ENCODE measurements around the gene SPHKAP.
"Not testable (repeated sequence)": the region's sequence is repeated elsewhere in the genome, so short reads cannot be mapped to it uniquely, and the experiment has no call there.

The SPHKAP gene

DNA sequence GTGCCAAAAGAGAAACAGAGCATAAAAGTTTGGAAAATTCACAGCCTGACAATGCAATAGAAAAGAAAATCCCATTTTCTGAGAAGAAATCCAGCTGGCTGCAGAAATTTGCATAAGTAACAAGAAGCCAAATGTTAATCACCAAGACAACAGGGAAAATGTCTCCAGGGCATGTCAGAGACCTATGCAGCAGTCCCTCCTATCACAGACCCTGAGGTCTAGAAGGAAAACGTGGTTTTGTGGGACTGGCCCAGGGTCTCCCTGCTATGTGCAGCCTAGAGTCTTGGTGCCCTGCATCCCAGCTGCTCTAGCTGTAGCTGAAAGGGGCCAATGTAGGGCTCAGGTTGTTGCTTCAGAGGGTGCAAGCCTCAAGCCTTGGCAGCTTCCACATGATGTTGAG, 104.8 kb downstream of the SPHKAP start:
- H3K9ac ChIP-seq (ENCODE audit: low read length in 5 of 5); H3K27ac ChIP-seq (ENCODE audit: low read depth, low read length); H3K9me3 ChIP-seq (ENCODE audit: control insufficient read depth in 5 of 5, low read length in 5 of 5); H3K4me3 ChIP-seq (ENCODE audit: low read depth in 1 of 5, low read length in 5 of 5); H3K4me1 ChIP-seq (ENCODE audit: control insufficient read depth in 5 of 5, insufficient read depth in 5 of 5, low read length in 5 of 5); H3K36me3 ChIP-seq (ENCODE audit: control insufficient read depth in 5 of 5, insufficient read depth in 5 of 5, low read length in 5 of 5); H3K27me3 ChIP-seq (ENCODE audit: control insufficient read depth in 5 of 5, insufficient read depth in 4 of 5, low read length in 5 of 5): not testable (repeated sequence)

GRCh38 chr2:228072669-228073068, 108.8 kb downstream of the SPHKAP start:
- H3K9me3 ChIP-seq (ENCODE audit: control insufficient read depth in 5 of 5, low read length in 5 of 5), result peaks cover 0 to 3% (median 0%) of the 10 kb centered on the region in 5 donors
- H3K9ac ChIP-seq (ENCODE audit: low read length in 5 of 5), result no peak overlapping the region
- H3K36me3 ChIP-seq (ENCODE audit: control insufficient read depth in 5 of 5, insufficient read depth in 5 of 5, low read length in 5 of 5), result no peaks in the 10 kb centered on the region
- no peak overlapping the region for H3K27ac ChIP-seq (ENCODE audit: low read depth, low read length)
- H3K4me1 ChIP-seq (ENCODE audit: control insufficient read depth in 5 of 5, insufficient read depth in 5 of 5, low read length in 5 of 5), result no peaks in the 10 kb centered on the region
- no peaks in the 10 kb centered on the region for H3K27me3 ChIP-seq (ENCODE audit: control insufficient read depth in 5 of 5, insufficient read depth in 4 of 5, low read length in 5 of 5)
- no peak overlapping the region for H3K4me3 ChIP-seq (ENCODE audit: low read depth in 1 of 5, low read length in 5 of 5)

GRCh38 chr2:228067309-228067708, 114.2 kb downstream of the SPHKAP start:
- no peaks in the 10 kb centered on the region for H3K36me3 ChIP-seq (ENCODE audit: control insufficient read depth in 5 of 5, insufficient read depth in 5 of 5, low read length in 5 of 5)
- H3K9me3 ChIP-seq (ENCODE audit: control insufficient read depth in 5 of 5, low read length in 5 of 5), result no peaks in the 10 kb centered on the region
- no peak overlapping the region for H3K9ac ChIP-seq (ENCODE audit: low read length in 5 of 5)

GRCh38 chr2:228066126-228066798, 115.2 kb downstream of the SPHKAP start:
- Histone ChIP-seq H3K4me3 (ENCODE audit: low read depth in 1 of 5, low read length in 5 of 5) (no peak overlapping the region), H3K9me3 (ENCODE audit: control insufficient read depth in 5 of 5, low read length in 5 of 5) (no peaks in the 10 kb centered on the region), H3K36me3 (ENCODE audit: control insufficient read depth in 5 of 5, insufficient read depth in 5 of 5, low read length in 5 of 5) (no peaks in the 10 kb centered on the region), H3K4me1 (ENCODE audit: control insufficient read depth in 5 of 5, insufficient read depth in 5 of 5, low read length in 5 of 5) (no peaks in the 10 kb centered on the region), H3K27ac (ENCODE audit: low read depth, low read length) (no peak overlapping the region), H3K27me3 (ENCODE audit: control insufficient read depth in 5 of 5, insufficient read depth in 4 of 5, low read length in 5 of 5) (no peaks in the 10 kb centered on the region), H3K9ac (ENCODE audit: low read length in 5 of 5) (no peak overlapping the region)

More at GRCh38 chr2:228067309-228067708, 114.2 kb downstream of the SPHKAP start:
- no peaks in the 10 kb centered on the region for H3K4me1 ChIP-seq (ENCODE audit: control insufficient read depth in 5 of 5, insufficient read depth in 5 of 5, low read length in 5 of 5)
- H3K27ac ChIP-seq (ENCODE audit: low read depth, low read length), result no peak overlapping the region
- no peaks in the 10 kb centered on the region for H3K27me3 ChIP-seq (ENCODE audit: control insufficient read depth in 5 of 5, insufficient read depth in 4 of 5, low read length in 5 of 5)
- no peak overlapping the region for H3K4me3 ChIP-seq (ENCODE audit: low read depth in 1 of 5, low read length in 5 of 5)

DNA sequence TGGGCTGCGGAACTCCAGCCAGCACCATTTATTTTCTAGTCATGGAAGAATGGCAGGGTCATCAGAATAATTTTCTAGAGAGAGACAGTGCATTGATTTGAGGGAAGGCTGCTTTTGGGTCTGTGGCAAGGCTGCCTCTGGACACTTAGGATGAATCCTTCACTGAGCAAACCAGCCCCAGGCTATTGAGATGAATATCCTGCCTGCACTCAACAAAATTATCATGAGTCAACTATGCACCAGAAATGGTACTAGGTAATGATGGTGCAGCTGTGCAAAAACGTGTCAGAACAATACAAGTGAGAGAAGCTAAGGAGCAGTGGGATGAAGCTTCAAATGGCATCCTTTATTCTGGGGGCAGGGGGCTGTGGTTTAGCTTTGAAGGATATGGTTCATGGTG, 115.8 kb downstream of the SPHKAP start:
- Histone ChIP-seq H3K36me3 (ENCODE audit: control insufficient read depth in 5 of 5, insufficient read depth in 5 of 5, low read length in 5 of 5) (no peaks in the 10 kb centered on the region), H3K27me3 (ENCODE audit: control insufficient read depth in 5 of 5, insufficient read depth in 4 of 5, low read length in 5 of 5) (no peaks in the 10 kb centered on the region), H3K9ac (ENCODE audit: low read length in 5 of 5) (no peak overlapping the region), H3K9me3 (ENCODE audit: control insufficient read depth in 5 of 5, low read length in 5 of 5) (no peaks in the 10 kb centered on the region), H3K4me1 (ENCODE audit: control insufficient read depth in 5 of 5, insufficient read depth in 5 of 5, low read length in 5 of 5) (no peaks in the 10 kb centered on the region), H3K4me3 (ENCODE audit: low read depth in 1 of 5, low read length in 5 of 5) (no peak overlapping the region), H3K27ac (ENCODE audit: low read depth, low read length) (no peak overlapping the region)

- H3K36me3 ChIP-seq (ENCODE audit: control insufficient read depth in 5 of 5, insufficient read depth in 5 of 5, low read length in 5 of 5), result no peaks in the 10 kb centered on the region
- H3K9me3 ChIP-seq (ENCODE audit: control insufficient read depth in 5 of 5, low read length in 5 of 5), result no peaks in the 10 kb centered on the region
- no peaks in the 10 kb centered on the region for H3K4me1 ChIP-seq (ENCODE audit: control insufficient read depth in 5 of 5, insufficient read depth in 5 of 5, low read length in 5 of 5)
- H3K9ac ChIP-seq (ENCODE audit: low read length in 5 of 5), result no peak overlapping the region
- H3K27me3 ChIP-seq (ENCODE audit: control insufficient read depth in 5 of 5, insufficient read depth in 4 of 5, low read length in 5 of 5), result no peaks in the 10 kb centered on the region
- H3K4me3 ChIP-seq (ENCODE audit: low read depth in 1 of 5, low read length in 5 of 5), result no peak overlapping the region
- no peak overlapping the region for H3K27ac ChIP-seq (ENCODE audit: low read depth, low read length)
Measured at GRCh38 chr2:228064796-228065315, 116.6 kb downstream of the SPHKAP start.

- Histone ChIP-seq H3K4me3 (ENCODE audit: low read depth in 1 of 5, low read length in 5 of 5) (no peak overlapping the region), H3K9me3 (ENCODE audit: control insufficient read depth in 5 of 5, low read length in 5 of 5) (no peaks in the 10 kb centered on the region), H3K27ac (ENCODE audit: low read depth, low read length) (no peak overlapping the region), H3K36me3 (ENCODE audit: control insufficient read depth in 5 of 5, insufficient read depth in 5 of 5, low read length in 5 of 5) (no peaks in the 10 kb centered on the region), H3K4me1 (ENCODE audit: control insufficient read depth in 5 of 5, insufficient read depth in 5 of 5, low read length in 5 of 5) (no peaks in the 10 kb centered on the region), H3K9ac (ENCODE audit: low read length in 5 of 5) (no peak overlapping the region), H3K27me3 (ENCODE audit: control insufficient read depth in 5 of 5, insufficient read depth in 4 of 5, low read length in 5 of 5) (no peaks in the 10 kb centered on the region)
Measured at GRCh38 chr2:228064024-228064423, 117.5 kb downstream of the SPHKAP start.

- H3K9me3 ChIP-seq (ENCODE audit: control insufficient read depth in 5 of 5, low read length in 5 of 5), result no peaks in the 10 kb centered on the region
- no peak overlapping the region for H3K27ac ChIP-seq (ENCODE audit: low read depth, low read length)
- no peaks in the 10 kb centered on the region for H3K27me3 ChIP-seq (ENCODE audit: control insufficient read depth in 5 of 5, insufficient read depth in 4 of 5, low read length in 5 of 5)
- no peaks in the 10 kb centered on the region for H3K4me1 ChIP-seq (ENCODE audit: control insufficient read depth in 5 of 5, insufficient read depth in 5 of 5, low read length in 5 of 5)
- H3K36me3 ChIP-seq (ENCODE audit: control insufficient read depth in 5 of 5, insufficient read depth in 5 of 5, low read length in 5 of 5), result no peaks in the 10 kb centered on the region
- H3K4me3 ChIP-seq (ENCODE audit: low read depth in 1 of 5, low read length in 5 of 5), result no peak overlapping the region
- H3K9ac ChIP-seq (ENCODE audit: low read length in 5 of 5), result no peak overlapping the region
Measured at GRCh38 chr2:228063558-228063957, 117.9 kb downstream of the SPHKAP start.

- Histone ChIP-seq H3K4me1 (ENCODE audit: control insufficient read depth in 5 of 5, insufficient read depth in 5 of 5, low read length in 5 of 5) (no peaks in the 10 kb centered on the region), H3K9ac (ENCODE audit: low read length in 5 of 5) (no peak overlapping the region), H3K9me3 (ENCODE audit: control insufficient read depth in 5 of 5, low read length in 5 of 5) (no peaks in the 10 kb centered on the region), H3K27me3 (ENCODE audit: control insufficient read depth in 5 of 5, insufficient read depth in 4 of 5, low read length in 5 of 5) (no peaks in the 10 kb centered on the region), H3K4me3 (ENCODE audit: low read depth in 1 of 5, low read length in 5 of 5) (no peak overlapping the region), H3K27ac (ENCODE audit: low read depth, low read length) (no peak overlapping the region), H3K36me3 (ENCODE audit: control insufficient read depth in 5 of 5, insufficient read depth in 5 of 5, low read length in 5 of 5) (no peaks in the 10 kb centered on the region)
Measured at GRCh38 chr2:228059735-228060134, 121.8 kb downstream of the SPHKAP start.

- Histone ChIP-seq H3K27ac (ENCODE audit: low read depth, low read length) (no peak overlapping the region), H3K4me1 (ENCODE audit: control insufficient read depth in 5 of 5, insufficient read depth in 5 of 5, low read length in 5 of 5) (no peaks in the 10 kb centered on the region), H3K27me3 (ENCODE audit: control insufficient read depth in 5 of 5, insufficient read depth in 4 of 5, low read length in 5 of 5) (no peaks in the 10 kb centered on the region), H3K4me3 (ENCODE audit: low read depth in 1 of 5, low read length in 5 of 5) (no peak overlapping the region), H3K36me3 (ENCODE audit: control insufficient read depth in 5 of 5, insufficient read depth in 5 of 5, low read length in 5 of 5) (no peaks in the 10 kb centered on the region), H3K9me3 (ENCODE audit: control insufficient read depth in 5 of 5, low read length in 5 of 5) (no peaks in the 10 kb centered on the region), H3K9ac (ENCODE audit: low read length in 5 of 5) (no peak overlapping the region)
Measured at GRCh38 chr2:228056293-228057097, 125.0 kb downstream of the SPHKAP start.

Measured in subcutaneous abdominal adipose tissue (tissue), 5 donors.